ENCODE data around the gene PRSS27.
A peak's percentile ranks its signal among the peaks of the same experiment; 100 is the strongest.
"Not testable (repeated sequence)": the region's sequence is repeated elsewhere in the genome, so short reads cannot be mapped to it uniquely, and the experiment has no call there.

Gene PRSS27

GRCh38 chr16:2673066-2673999 lies 46.7 kb downstream of the PRSS27 start:
- peak; percentile 91 for DNase-seq (ENCODE audit: low read depth)

DNA sequence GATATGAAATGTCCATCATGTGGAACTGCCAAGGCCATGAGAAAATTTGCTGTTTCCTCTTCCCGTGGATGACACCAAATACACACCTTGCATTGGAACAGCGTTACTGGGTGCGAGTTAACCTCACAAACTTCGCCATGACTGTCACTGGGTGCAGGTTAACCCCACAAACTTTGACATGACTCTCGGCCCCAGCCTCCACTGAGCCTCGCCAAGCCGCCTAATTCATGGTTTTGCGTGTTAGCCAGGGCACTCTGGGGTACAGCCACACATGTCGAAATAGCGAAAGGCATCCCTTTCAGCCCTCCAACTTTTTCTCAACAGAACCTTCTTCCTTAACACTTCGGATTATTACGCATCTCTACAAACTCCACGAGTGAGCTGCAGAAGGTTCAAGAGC lies 48.3 kb downstream of the PRSS27 start:
- DNase-seq (ENCODE audit: low read depth) = no peak

GRCh38 chr16:2671193-2671592 lies 48.8 kb downstream of the PRSS27 start:
- DNase-seq (ENCODE audit: low read depth) = not testable (repeated sequence)

DNA sequence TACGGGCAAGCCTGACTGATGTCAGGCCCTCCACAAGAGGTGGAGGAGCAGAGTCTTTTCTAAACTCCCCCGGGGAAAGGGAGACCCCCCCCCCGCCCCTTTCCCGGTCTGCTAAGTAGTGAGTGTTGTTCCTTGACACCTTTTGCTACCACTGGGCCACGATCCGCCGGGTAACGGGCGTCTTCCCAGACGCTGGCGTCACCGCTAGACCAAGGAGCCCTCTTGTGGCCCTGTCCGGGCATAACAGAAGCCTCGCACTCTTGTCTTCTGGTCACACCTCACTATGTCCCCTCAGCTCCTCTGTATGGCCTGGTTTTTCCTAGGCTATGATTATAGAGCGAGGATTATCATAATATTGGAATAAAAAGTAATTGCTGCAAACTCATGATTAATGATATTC lies 50.0 kb downstream of the PRSS27 start:
- DNase-seq (ENCODE audit: low read depth) = not testable (repeated sequence)

DNA sequence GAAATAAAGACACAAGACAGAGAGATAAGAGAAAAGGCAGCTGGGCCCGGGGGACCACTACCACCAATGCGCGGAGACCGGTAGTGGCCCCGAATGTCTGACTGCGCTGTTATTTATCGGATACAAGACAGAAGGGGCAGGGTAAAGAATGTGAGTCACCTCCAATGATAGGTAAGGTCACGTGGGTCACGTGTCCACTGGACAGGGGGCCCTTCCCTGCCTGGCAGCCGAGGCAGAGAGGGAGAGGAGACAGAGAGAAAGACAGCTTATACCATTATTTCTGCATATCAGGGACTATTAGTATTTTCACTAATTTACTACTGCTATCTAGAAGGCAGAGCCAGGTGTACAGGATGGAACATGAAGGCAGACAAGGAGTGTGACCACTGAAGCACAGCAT lies 50.4 kb downstream of the PRSS27 start:
- not testable (repeated sequence) for DNase-seq (ENCODE audit: low read depth)

DNA sequence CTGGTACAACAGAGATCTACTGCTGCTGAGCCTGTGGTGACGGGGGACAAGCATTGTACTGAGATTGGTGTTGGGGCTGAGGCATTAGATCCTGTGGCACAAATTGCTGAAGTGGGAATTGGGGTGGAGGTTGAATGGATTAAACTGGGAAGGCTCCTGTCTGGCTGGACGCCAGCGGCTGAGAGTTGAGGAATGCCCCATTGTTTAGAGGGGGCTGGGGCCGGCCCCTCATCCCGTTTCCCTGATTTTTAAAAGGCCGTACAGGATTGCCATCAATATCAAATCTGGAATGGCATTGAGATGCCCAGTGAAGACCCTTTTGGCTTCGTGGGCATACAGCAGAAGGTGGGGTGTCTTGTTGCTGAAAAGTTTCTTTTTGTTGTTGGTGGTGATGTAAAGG lies 53.4 kb downstream of the PRSS27 start:
- not testable (repeated sequence) for DNase-seq (ENCODE audit: low read depth)

DNA sequence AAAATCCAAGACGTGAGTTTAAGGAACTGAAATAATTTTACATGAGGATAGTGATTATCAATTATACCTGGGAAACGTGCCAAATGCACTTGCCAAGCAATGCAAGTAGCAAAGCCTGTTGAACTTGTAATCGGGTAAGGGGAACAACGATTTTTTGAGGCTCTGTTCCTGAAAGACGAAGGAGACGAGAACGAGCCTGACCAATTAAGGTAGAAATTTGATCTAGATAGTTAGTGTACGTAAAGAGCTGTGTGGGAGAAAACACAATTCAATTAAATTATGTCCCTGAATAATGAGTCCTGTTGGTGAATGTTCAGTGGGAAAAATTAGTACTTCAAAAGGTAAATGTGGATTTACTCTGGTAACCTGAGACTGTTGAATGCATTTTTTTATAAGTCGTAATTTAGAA lies 55.4 kb downstream of the PRSS27 start:
- DNase-seq (ENCODE audit: low read depth) = no peak

DNA sequence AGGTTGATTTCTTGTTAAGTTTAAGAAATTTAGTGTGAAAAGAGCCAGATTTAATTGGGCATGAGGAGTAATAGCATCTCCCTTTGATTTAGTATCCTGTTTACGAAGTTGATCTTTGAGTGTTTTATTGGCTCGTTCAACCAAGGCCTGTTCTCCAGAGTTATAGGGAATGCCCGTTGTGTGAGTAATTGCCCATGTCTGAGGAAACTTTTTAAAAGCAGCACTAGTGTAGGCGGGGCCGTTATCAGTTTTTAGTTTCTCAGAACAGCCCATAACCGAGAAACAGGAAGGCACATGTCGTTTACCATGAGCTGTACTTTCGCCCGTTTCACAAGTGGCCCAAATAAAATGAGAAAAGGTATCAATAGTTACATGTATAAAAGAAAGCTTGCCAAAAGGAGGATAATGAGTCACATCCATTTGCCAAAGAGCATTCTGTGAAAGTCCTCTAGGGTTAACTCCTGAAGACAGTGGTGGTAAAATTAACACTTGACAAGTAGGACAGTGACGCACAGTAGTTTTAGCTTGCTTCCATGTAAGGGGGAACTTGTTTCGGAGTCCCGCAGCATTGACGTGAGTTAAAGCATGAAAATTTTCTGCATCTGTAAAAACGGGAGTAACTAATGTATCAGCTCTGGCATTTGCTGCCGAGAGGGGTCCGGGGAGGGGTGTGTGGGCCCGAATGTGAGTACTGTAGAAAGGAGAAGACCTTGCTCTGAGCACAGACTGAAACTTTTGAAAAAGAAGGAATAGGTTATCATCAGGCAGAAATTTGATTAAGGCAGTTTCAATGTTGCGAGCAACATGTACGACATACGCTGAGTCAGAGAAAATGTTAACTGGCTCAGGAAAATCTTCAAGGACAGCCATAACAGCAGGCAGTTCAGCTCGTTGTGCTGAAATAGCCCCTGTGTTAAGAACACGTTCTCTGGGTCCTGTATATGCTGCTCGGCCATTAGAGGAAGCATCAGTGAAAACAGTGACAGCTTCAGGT lies 56.2 kb downstream of the PRSS27 start:
- DNase-seq (ENCODE audit: low read depth) = no peak
